HepG2 (cell line): Measurements from ENCODE around the gene KIAA0930. TPM values are rescaled to one million over a fixed set of nuclear protein-coding genes. Genes with fewer than 3 reads are reported as not detected.

Source experiments
- CREM ChIP-seq, 2 experiments: sonication (generic) in 1 of 2; formaldehyde crosslinking in 1 of 2; IDR thresholded peaks; 2 replicates each; pipeline versions ENCODE4 v1.4.0 to v1.6.1; 2016 to 2020; ENCODE audit warnings: antibody characterized with exemption in 1 of 2, mild to moderate bottlenecking in 1 of 2, missing genetic modification reagents in 1 of 2
- DR1 ChIP-seq: sonication (generic); formaldehyde crosslinking; IDR thresholded peaks from 2 replicates; pipeline ENCODE4 v1.8.0; 2021; ENCODE audit warnings: mild to moderate bottlenecking, missing genetic modification reagents, inconsistent platforms
- FOSL2 ChIP-seq: sonication (generic); formaldehyde crosslinking; IDR thresholded peaks from 2 replicates; pipeline ENCODE4 v1.4.0; 2020; ENCODE audit warnings: missing genetic modification reagents
- GATA4 ChIP-seq: sonication (generic); IDR thresholded peaks from 2 replicates; pipeline ENCODE4 v1.6.1; 2016; ENCODE audit warnings: antibody characterized with exemption, low read depth, borderline replicate concordance
- HNRNPLL ChIP-seq: fragments of 200-400 bp; formaldehyde crosslinking; IDR thresholded peaks from 2 replicates; pipeline ENCODE4 v1.6.1; 2017; ENCODE audit warnings: mild to moderate bottlenecking, low read depth, low read length; ENCODE audit not compliant: poor library complexity, severe bottlenecking
- PHF20 ChIP-seq: sonication (generic); formaldehyde crosslinking; IDR thresholded peaks from 2 replicates; pipeline ENCODE4 v1.5.0; 2020; ENCODE audit warnings: mild to moderate bottlenecking, missing genetic modification reagents
- SMAD1 ChIP-seq: sonication (generic); formaldehyde crosslinking; IDR thresholded peaks from 2 replicates; pipeline ENCODE4 v1.4.0; 2020; ENCODE audit warnings: missing genetic modification reagents, low read depth, mild to moderate bottlenecking, borderline replicate concordance
- SMAD3 ChIP-seq: sonication (generic); formaldehyde crosslinking; IDR thresholded peaks from 2 replicates; pipeline ENCODE4 v1.4.0; 2020; ENCODE audit warnings: missing genetic modification reagents
- XRCC5 ChIP-seq: fragments of 200-400 bp; formaldehyde crosslinking; optimal IDR thresholded peaks from 2 replicates; pipeline ENCODE3; 2017; ENCODE audit warnings: mild to moderate bottlenecking, low read length
- ZBTB38 ChIP-seq: sonication (generic); formaldehyde crosslinking; IDR thresholded peaks from 2 replicates; pipeline ENCODE4 v1.5.1; 2020; ENCODE audit warnings: mild to moderate bottlenecking, missing genetic modification reagents
- ZFP36L1 ChIP-seq: sonication (generic); formaldehyde crosslinking; IDR thresholded peaks from 2 replicates; pipeline ENCODE4 v1.8.0; 2022; ENCODE audit warnings: mild to moderate bottlenecking, missing genetic modification reagents, moderate library complexity
- ZNF180 ChIP-seq: sonication (generic); formaldehyde crosslinking; IDR thresholded peaks from 2 replicates; pipeline ENCODE4 v1.4.0; 2020; ENCODE audit warnings: low read depth, missing genetic modification reagents, borderline replicate concordance
- ZNF441 ChIP-seq: sonication (generic); formaldehyde crosslinking; IDR thresholded peaks from 2 replicates; pipeline ENCODE4 v1.7.0; 2021; ENCODE audit warnings: missing genetic modification reagents, borderline replicate concordance
- ZNF484 ChIP-seq: sonication (generic); formaldehyde crosslinking; IDR thresholded peaks from 2 replicates; pipeline ENCODE4 v1.5.1; 2020; ENCODE audit warnings: mild to moderate bottlenecking, low read depth, missing genetic modification reagents, borderline replicate concordance
- ZNF747 ChIP-seq: sonication (generic); formaldehyde crosslinking; IDR thresholded peaks from 2 replicates; pipeline ENCODE4 v1.8.1; 2023; ENCODE audit warnings: missing genetic modification reagents, mild to moderate bottlenecking, borderline replicate concordance
- polyA plus RNA-seq, 8 experiments: library from polyadenylated mRNA; depleted of rRNA in 3 of 8; stranded (reverse) in 7 of 8; unstranded in 1 of 8; fragments of >200 nt; fragmentation: Illumina TruSeq in 4 of 8; extraction: Trizol in 4 of 8; gene quantifications; 2 replicates each; pipeline versions ENCODE4 v1.2.1 to v1.2.3, GENCODE V29; 2011 to 2016; ENCODE audit warnings: low read depth in 4 of 8, missing spikeins in 1 of 8, mixed read lengths in 1 of 8; ENCODE audit not compliant: insufficient read depth in 1 of 8
- total RNA-seq, 5 experiments: library from RNA; depleted of rRNA; stranded (reverse); fragments of >200 nt; fragmentation: Illumina TruSeq; extraction: Trizol; gene quantifications; 2 replicates each; pipeline ENCODE4 v1.2.3, GENCODE V29; 2016; ENCODE audit warnings: low read depth in 1 of 5
- TF ChIP-seq, protein P1 (sequence below): sonication (generic); formaldehyde crosslinking; IDR thresholded peaks from 2 replicates; pipeline ENCODE4 v1.5.1; 2020; ENCODE audit warnings: mild to moderate bottlenecking, missing genetic modification reagents
- TF ChIP-seq, protein P2 (sequence below): IDR thresholded peaks from 2 replicates; pipeline ENCODE4 v1.6.1; 2012; ENCODE audit warnings: low read length, improper control_type of control experiment
- TF ChIP-seq, protein P3 (sequence below): sonication (generic); formaldehyde crosslinking; IDR thresholded peaks from 2 replicates; pipeline ENCODE4 v1.4.0; 2020; ENCODE audit warnings: missing genetic modification reagents, borderline replicate concordance

The KIAA0930 gene
- total and polyA plus RNA-seq, 2 of the 13 experiments (the other 11 are each of a cell fraction or from before 2014, with no cell fraction given): 27.0 to 38.2 TPM

DNA sequence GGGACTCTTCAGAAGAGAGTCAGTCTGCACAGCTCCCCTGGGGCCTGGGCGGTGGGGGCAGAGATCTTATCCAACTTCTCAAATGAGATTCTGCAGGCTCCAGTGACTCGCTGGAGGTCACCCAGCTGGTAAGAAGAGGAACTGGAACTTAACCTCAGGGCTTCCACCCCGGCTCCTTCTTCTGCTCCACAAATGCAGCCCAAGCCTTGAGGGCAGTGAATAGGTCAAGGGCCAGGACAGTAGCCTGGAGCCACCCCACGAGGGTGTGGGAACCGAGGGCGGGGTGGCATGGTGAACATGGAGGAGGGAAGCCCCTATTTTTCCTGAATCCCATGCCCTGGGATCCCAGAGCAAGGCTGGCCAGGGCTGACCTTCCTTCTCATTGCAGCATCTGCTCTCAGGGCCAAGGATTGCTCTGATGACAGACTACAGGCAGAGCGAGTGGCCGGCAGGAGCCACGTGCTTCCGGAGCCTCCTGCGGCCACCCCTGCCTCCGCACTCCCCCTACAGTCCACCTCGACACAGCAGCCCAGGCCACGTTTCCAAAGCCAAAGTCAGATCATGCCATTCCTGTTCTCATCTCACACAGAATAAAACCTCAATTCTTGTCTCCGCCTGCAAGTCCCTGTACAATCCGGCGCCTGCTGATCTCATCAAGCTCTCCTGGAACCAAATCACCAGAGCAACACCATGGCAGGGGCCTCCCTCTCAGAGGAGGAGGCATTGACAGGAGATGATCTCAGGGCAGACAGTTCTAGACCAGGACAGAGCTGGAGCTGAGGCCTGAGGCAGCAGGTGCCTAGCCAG is 23.0 kb upstream of the KIAA0930 start (continued):
- TF ChIP-seq, protein P1, sequence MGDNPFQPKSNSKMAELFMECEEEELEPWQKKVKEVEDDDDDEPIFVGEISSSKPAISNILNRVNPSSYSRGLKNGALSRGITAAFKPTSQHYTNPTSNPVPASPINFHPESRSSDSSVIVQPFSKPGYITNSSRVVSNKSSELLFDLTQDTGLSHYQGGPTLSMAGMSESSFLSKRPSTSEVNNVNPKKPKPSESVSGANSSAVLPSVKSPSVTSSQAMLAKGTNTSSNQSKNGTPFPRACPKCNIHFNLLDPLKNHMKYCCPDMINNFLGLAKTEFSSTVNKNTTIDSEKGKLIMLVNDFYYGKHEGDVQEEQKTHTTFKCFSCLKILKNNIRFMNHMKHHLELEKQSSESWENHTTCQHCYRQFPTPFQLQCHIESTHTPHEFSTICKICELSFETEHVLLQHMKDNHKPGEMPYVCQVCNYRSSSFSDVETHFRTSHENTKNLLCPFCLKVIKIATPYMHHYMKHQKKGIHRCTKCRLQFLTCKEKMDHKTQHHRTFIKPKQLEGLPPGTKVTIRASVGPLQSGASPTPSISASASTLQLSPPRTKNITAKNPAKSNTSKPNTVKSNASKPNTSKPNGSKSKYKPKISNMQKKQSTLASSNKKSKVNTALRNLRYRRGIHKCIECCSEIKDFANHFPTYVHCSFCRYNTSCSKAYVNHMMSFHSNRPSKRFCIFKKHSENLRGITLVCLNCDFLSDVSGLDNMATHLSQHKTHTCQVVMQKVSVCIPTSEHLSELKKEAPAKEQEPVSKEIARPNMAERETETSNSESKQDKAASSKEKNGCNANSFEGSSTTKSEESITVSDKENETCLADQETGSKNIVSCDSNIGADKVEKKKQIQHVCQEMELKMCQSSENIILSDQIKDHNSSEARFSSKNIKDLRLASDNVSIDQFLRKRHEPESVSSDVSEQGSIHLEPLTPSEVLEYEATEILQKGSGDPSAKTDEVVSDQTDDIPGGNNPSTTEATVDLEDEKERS (CRISPR knock-in tag): peak; percentile 80; the same call in 1 of the 2 replicates
- TF ChIP-seq DR1 (CRISPR knock-in tag) (no peak), ZBTB38 (CRISPR knock-in tag) (peak; percentile 68; the same call in 1 of the 2 replicates), ZNF180 (no peak), HNRNPLL (peak; percentile 27), ZFP36L1 (peak; percentile 85; the same call in 1 of the 2 replicates), XRCC5 (peak; percentile 85), SMAD1 (CRISPR knock-in tag) (peak; percentile 82; the same call in 1 of the 2 replicates), GATA4 (no peak), SMAD3 (no peak; the same call in 1 of the 2 replicates), ZNF484 (CRISPR knock-in tag) (no peak), FOSL2 (peak; percentile 74), PHF20 (CRISPR knock-in tag) (no peak), CREM (IDR thresholded peaks at IDR 0.05) (no peak), CREM (CRISPR knock-in tag; IDR thresholded peaks at IDR 0.05) (no peak), ZNF441 (CRISPR knock-in tag) (peak; percentile 76; the same call in 1 of the 2 replicates), ZNF747 (CRISPR knock-in tag) (no peak)
- TF ChIP-seq, protein P2, sequence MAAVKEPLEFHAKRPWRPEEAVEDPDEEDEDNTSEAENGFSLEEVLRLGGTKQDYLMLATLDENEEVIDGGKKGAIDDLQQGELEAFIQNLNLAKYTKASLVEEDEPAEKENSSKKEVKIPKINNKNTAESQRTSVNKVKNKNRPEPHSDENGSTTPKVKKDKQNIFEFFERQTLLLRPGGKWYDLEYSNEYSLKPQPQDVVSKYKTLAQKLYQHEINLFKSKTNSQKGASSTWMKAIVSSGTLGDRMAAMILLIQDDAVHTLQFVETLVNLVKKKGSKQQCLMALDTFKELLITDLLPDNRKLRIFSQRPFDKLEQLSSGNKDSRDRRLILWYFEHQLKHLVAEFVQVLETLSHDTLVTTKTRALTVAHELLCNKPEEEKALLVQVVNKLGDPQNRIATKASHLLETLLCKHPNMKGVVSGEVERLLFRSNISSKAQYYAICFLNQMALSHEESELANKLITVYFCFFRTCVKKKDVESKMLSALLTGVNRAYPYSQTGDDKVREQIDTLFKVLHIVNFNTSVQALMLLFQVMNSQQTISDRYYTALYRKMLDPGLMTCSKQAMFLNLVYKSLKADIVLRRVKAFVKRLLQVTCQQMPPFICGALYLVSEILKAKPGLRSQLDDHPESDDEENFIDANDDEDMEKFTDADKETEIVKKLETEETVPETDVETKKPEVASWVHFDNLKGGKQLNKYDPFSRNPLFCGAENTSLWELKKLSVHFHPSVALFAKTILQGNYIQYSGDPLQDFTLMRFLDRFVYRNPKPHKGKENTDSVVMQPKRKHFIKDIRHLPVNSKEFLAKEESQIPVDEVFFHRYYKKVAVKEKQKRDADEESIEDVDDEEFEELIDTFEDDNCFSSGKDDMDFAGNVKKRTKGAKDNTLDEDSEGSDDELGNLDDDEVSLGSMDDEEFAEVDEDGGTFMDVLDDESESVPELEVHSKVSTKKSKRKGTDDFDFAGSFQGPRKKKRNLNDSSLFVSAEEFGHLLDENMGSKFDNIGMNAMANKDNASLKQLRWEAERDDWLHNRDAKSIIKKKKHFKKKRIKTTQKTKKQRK: no peak
- TF ChIP-seq, protein P3, sequence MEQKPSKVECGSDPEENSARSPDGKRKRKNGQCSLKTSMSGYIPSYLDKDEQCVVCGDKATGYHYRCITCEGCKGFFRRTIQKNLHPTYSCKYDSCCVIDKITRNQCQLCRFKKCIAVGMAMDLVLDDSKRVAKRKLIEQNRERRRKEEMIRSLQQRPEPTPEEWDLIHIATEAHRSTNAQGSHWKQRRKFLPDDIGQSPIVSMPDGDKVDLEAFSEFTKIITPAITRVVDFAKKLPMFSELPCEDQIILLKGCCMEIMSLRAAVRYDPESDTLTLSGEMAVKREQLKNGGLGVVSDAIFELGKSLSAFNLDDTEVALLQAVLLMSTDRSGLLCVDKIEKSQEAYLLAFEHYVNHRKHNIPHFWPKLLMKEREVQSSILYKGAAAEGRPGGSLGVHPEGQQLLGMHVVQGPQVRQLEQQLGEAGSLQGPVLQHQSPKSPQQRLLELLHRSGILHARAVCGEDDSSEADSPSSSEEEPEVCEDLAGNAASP: peak; percentile 60; the same call in 1 of the 2 replicates
